Muscle of arm (tissue), 14 donors: ENCODE measurements around the gene LRRC4B. TPM values are rescaled to one million over a fixed set of nuclear protein-coding genes. Genes with fewer than 3 reads are reported as not detected.
"Not testable (repeated sequence)": the region's sequence is repeated elsewhere in the genome, so short reads cannot be mapped to it uniquely, and the experiment has no call there.

ENCODE experiments used
- DNase-seq: peaks from one replicate; pipeline ENCODE4 v3.0.0-alpha.2; 2013
- long read RNA-seq, 11 donors: transcript quantifications; one replicate each; lab custom pipeline, GENCODE V29; 2026
- polyA plus RNA-seq, 12 donors: library from polyadenylated mRNA; unstranded; fragments of 120-200 nt; gene quantifications; one replicate each; pipeline ENCODE4 v1.2.1, GENCODE V29; 2013; ENCODE audit not compliant: insufficient read length in 12 of 12

The LRRC4B gene, protein sequence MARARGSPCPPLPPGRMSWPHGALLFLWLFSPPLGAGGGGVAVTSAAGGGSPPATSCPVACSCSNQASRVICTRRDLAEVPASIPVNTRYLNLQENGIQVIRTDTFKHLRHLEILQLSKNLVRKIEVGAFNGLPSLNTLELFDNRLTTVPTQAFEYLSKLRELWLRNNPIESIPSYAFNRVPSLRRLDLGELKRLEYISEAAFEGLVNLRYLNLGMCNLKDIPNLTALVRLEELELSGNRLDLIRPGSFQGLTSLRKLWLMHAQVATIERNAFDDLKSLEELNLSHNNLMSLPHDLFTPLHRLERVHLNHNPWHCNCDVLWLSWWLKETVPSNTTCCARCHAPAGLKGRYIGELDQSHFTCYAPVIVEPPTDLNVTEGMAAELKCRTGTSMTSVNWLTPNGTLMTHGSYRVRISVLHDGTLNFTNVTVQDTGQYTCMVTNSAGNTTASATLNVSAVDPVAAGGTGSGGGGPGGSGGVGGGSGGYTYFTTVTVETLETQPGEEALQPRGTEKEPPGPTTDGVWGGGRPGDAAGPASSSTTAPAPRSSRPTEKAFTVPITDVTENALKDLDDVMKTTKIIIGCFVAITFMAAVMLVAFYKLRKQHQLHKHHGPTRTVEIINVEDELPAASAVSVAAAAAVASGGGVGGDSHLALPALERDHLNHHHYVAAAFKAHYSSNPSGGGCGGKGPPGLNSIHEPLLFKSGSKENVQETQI
- 10 to 100 TPM in 4 of 12 donors, 1 to 10 TPM in 7, not detected in 1; 6.0 to 21.0 (median 8.7) TPM for polyA plus RNA-seq
- long read RNA-seq, donor 1, transcript LRRC4B-201 (3 exons, 2,958 nt), result major isoform, 7 of 7 reads
- long read RNA-seq, donor 1, partial matches to known transcripts, result 0 of 7 reads
- long read RNA-seq, donor 1, other reads (novel, unspliced or antisense), result 0 of 7 reads
- long read RNA-seq, donor 2, partial matches to known transcripts, result 0 of 1 reads
- long read RNA-seq, donor 2, other reads (novel, unspliced or antisense), result 0 of 1 reads
- long read RNA-seq, donor 3, partial matches to known transcripts, result 0 of 1 reads
- long read RNA-seq, donor 3, other reads (novel, unspliced or antisense), result 0 of 1 reads
- long read RNA-seq, donor 4, result 0 reads
- long read RNA-seq, donor 5, transcript LRRC4B-201 (3 exons, 2,958 nt), result major isoform, 6 of 6 reads
- long read RNA-seq, donor 5, partial matches to known transcripts, result 0 of 6 reads
- long read RNA-seq, donor 5, other reads (novel, unspliced or antisense), result 0 of 6 reads
- long read RNA-seq, donor 6, partial matches to known transcripts, result 0 of 1 reads
- long read RNA-seq, donor 6, other reads (novel, unspliced or antisense), result 0 of 1 reads
- long read RNA-seq, donor 7, result 0 reads
- long read RNA-seq, donor 8, partial matches to known transcripts, result 0 of 1 reads
- long read RNA-seq, donor 8, other reads (novel, unspliced or antisense), result 0 of 1 reads
- long read RNA-seq, donor 9, partial matches to known transcripts, result 0 of 2 reads
- long read RNA-seq, donor 9, other reads (novel, unspliced or antisense), result 0 of 2 reads
- long read RNA-seq, donor 10, partial matches to known transcripts, result 0 of 1 reads
- long read RNA-seq, donor 10, other reads (novel, unspliced or antisense), result 0 of 1 reads
- long read RNA-seq, donor 11, partial matches to known transcripts, result 0 of 1 reads
- long read RNA-seq, donor 11, other reads (novel, unspliced or antisense), result 0 of 1 reads

DNA sequence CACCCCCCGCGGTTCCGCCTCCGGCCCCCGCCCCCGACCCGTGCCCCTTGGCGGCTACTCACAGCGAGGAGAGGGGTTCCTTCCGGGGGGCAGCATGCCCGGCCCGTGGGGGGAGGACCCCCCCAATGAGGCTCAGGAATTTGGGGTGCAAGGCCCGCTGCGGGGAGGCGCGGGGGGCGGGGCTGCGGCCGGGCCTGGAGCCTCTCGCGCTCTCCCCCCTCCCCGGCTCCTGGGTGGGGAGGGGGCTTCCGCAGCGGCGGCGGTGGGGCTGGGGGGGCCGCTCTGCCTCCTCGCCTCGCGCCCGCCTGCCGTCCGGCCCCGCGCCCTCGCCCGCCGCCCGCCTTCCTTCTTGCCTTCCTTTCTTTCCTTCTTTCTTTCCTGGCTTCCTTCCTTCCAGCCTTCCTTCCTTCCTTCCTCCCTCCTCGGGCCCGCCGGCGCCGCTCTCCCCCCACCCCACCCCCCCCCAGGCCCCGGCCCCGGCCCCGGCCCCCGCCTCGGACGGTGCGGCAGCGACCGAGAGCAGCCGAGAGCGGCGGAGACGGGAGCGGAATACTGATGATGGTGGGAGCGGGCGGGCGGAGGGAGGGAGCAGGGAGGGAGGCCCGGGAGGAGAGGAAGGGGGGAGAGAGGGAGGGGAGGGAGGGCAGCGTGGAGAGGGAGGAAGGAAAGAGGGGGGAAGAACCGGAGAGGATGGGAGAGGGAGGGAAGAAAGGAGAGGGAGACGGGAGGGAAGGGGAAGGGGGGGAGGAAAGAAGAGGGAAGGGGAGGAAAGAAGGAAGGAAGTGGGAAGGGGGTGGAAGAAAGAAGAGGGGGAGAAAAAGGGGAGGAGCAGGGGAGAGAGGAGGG is at the start of gene LRRC4B:
Gene LRRC4B (minus strand): TSS at position 554 of the 846 bp plus-strand sequence. CDS start 19,597 bp downstream, outside the sequence.
- DNase-seq, result peak; percentile 70

DNA sequence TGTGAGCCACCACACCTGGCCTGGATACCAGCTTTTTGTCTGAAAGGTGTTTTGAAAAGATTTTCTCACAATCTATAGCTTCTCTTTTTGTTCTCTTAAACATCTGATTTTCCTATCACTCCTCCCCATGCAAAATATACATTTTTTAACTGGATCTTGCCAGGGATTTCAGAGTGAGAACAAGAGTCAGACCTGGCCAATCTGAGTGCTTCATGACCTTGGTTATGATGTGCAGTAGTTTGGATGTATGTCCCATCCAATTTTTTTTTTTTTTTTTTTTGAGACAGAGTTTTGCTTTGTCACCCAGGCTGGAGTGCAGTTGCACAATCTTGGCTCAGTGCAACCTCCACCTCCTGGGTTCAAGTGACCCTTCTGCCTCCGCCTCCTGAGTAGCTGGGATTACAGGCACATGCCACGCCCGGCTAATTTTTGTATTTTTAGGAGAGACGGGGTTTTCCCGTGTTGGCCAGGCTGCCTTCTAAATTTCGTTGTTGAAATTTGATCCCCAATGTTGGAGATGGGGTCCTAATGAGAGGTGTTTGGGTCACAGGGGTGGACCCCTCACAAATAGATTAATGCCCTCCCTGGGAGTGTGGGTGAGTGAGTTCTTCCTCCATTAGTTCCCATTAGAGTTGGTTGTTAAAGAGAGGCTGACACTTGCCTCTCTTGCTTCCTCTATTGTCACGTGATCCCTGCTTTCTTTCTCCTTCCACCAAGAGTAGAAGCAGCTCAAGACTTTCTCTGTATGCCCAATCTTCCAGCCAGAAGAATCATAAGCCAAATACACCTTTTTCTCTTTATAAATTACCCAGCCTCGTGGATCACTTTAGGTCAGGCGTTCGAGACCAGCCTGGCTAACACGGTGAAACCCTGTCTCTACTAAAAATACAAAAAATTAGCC is 44.5 kb upstream of the LRRC4B start:
- not testable (repeated sequence) for DNase-seq

DNA sequence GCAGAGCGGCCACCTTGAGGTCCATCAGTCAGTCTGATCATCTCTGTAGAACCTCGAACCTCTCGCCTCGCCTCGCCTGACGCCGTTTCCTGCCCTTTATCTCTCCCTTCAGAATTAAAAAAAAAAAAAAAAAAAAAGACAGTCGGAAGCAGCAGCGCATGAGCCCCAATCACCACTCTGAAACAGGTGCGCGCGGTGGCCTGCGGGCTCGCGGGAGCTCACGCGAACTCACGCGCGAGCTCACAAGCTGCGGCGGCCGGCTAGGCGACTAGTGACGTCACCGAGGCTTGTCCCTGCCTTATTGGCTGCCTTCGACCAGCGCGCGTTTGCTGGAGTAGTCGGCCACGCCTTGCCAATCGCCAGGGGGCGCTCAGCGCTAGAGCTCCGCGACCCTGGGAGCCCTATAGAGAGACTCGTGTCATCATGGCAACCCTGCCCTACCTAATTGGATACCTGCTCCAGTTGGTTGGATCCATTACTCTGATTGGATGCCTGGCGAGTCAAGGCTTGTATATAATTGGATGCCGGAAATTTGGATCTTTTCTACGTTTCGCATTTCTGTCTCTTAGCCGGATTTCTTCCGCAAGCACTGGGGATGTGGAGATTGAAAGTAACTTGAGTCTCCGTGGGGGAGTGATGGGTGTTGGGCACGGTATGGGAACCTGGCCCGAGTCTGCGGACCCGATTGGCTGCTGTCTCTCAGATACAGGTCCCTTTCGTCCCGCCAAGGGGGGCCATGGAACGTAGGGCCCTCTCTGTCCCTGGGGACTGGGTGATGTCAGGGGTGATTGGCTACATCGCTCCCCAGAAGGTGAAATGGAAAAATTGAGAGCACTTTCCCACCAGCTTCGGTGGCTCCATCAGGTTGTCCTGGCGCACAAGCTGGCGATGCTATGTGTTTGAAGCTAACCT is 39.9 kb upstream of the LRRC4B start:
- peak; percentile 81 for DNase-seq

DNA sequence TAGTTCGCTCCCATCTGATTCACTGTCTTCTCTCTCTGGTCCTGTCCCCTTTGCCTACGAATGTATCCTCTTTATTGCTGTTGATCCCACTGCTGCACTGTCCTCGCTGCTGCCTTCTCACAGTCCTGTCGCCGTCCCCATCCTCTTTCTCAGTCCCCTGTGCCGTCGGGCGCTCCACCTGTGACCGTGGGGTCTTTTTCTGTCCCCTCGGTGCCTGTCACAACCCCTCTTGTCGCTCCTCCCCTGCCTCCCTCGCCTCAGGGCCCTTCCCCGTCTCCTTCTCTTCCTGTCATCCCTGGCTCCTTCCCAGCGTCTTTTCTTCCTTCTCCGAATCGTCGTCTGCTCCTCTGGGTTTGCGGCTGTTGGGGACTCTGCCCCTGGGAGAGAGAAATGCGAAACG is 39.2 kb upstream of the LRRC4B start:
- no peak for DNase-seq

DNA sequence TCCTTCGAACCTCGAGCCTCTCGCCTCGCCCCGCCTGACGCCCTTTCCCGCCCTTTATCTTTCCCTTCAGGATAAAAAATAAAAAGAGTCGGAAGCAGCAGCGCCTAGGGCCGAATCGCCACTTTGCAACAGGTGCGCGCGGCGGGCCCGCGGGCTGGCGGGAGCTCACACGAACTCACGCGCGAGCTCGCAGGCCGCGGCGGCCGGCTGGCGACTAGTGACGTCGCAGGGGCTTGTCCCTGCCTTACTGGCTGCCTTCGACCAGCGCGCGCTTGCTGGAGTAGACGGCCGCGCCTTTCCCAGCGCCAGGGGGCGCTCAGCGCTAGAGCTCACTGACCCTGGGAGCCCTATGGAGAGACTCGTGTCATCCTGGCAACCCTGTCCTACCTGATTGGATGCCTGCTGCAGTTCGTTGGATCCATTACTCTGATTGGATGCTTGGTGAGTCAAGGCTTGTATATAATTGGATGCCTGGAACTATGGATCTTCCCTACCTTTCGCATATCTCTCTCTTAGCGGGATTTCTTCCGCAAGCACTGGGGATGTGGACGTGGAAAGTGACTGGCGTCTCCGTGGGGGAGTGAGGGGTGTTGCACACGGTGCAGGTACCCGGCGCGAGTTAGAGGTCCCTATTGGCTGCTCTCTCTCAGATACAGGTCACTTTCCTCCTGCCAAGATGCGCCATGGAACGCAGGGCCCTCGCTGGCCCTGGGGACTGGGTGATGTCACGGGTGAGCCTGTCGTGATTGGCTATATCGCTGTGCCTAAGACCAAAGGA is 38.0 kb upstream of the LRRC4B start:
- not testable (repeated sequence) for DNase-seq

DNA sequence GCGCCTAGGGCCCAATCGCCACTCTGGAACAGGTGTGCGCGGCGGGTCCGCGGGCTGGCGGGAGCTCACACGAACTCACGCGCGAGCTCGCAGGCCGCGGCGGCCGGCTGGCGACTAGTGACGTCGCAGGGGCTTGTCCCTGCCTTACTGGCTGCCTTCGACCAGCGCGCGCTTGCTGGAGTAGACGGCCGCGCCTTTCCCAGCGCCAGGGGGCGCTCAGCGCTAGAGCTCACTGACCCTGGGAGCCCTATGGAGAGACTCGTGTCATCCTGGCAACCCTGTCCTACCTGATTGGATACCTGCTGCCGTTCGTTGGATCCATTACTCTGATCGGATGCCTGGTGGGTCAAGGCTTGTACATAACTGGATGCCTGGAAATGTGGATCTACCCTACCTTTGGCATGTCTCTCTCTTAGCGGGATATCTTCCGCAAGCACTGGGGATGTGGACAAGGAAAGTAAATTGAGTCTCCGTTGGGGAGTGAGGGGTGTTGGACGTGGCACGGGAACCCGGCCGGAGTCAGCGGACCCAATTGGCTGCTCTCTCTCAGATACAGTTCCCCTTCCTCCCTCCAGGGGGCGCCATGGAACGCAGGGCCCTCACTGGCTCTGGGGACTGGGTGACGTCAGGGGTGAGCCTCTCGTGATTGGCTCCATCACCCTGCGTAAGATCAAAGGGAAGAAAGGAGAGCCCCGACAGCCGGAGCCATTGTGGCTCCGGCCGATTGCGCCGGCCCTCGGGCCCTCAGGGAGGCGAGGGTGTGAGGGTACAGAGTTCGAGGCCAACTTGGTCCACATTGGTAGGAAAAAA is 36.2 kb upstream of the LRRC4B start:
- DNase-seq, result not testable (repeated sequence)

DNA sequence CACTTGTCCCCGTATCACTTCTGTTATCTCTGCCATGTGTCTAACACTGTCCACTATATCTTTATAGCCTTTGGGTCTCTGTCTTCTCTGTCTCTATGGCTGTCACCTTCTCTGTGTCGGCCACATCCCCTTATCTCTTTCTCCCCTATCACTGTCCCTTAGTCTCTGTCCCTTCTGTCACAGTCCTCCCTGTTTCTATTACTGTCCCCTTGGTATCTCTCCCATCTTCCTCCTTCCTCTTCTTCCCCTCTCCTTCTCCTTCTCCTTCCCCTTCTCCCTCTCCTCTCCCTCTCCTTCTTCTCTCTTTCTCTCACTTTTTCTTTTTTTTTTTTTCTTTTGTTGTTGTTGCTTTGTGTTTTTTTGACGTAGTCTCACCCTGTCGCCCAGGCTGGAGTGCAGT is 34.7 kb upstream of the LRRC4B start:
- DNase-seq, result no peak

DNA sequence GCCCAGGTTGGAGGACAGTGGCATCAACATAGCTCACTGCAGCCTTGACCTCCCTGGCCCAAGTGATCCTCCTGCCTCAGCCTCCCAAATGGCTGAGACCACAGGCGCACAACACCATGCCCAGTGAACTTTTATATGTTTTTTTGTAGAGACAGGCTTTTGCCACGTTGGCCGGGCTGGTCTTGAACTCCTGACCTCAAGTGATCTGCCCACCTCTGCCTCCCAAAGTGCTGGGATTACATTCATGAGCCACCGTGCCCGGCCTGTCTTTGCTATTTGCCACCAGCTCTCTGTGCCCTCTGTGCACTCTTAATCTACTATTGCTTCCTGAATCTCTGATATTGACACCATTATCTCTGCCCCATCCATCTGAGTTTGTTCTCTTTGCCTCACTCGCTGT is 34.3 kb upstream of the LRRC4B start:
- DNase-seq, result no peak

DNA sequence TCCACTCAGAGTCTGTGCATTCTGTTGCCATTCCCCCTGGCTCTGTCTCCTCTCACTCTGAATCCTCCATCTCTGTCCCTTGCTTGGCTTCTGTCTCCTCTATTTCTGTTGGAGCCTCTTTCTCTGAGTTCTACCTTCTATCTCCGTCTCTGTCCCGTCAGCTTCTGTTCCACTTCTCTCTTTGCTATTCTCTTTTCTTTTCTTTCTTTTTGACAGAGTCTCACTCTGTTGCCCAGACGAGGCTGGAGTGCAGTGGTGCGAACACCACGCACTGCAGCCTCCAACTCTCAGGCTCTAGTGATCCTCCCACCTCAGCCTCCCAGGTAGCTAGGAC is 33.8 kb upstream of the LRRC4B start:
- DNase-seq, result no peak

DNA sequence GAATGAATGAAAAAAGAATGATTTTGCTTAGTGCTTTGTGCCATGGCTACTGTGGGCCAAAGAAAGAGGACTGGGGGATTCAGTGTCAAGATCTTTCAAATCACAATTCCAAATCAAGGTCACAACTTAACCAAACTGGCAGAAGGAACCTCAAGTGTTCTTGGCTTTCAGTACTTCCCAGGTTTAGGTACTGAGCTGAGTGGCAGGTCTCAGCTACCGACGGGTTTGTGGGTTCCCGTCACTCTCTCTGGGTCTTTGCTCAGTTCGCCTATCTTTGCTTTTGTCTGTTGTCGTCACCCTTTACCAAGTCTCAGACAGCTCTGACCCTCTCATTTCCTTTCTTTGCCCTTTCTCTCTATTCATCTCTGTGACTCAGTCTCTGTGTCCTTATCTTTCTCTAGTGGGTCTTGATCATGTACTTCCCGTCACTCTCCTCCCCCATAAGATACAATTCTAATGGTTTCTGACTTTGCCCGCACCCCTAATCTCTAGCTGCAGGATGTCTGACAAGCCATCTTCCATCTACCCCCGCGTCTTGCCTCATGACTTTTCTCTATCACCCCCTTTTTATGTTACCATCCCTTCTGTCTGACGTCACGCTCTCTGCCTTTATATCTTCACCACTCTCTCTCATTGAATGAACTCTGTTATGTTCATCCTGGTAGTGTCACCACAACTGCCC is 33.3 kb upstream of the LRRC4B start:
- DNase-seq, result no peak

DNA sequence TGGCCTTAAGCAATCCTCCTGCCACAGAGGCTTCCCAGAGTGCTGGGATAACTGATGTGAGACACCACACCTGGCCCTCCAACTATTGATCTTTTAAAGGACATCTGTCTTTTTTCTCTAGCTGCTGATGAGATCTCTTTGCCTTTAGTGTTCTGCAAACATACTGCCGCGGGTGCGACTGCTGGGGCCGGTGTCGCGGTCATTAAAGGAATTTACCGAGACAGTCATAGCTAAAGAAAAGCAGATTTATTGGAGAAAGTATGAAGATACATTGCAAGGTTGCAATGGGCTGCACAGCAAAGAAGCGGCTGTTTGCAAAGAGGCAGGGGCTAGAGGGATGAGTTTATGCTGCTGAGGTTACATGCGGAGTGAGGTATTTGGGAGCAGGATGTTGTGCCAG is 31.2 kb upstream of the LRRC4B start:
- no peak for DNase-seq

DNA sequence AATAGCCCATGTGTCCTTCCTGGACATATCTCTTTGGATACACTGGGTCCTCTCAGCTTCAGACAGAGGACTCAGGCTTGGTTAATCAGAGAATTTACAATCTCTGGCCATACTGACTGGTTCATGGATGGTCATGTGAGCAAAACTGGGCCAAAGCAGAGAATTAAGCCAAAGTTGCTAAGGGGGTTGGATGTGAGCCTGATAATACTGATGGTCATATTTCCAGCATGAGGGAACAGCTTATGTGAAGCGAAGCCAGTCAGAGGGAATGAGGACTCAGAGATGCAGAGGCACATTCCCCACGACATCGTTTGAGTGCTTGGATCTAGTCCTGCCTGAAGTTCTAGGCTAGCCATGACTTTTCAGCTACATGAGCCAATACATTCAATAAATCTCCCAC is 22.0 kb upstream of the LRRC4B start:
- peak; percentile 35 for DNase-seq

DNA sequence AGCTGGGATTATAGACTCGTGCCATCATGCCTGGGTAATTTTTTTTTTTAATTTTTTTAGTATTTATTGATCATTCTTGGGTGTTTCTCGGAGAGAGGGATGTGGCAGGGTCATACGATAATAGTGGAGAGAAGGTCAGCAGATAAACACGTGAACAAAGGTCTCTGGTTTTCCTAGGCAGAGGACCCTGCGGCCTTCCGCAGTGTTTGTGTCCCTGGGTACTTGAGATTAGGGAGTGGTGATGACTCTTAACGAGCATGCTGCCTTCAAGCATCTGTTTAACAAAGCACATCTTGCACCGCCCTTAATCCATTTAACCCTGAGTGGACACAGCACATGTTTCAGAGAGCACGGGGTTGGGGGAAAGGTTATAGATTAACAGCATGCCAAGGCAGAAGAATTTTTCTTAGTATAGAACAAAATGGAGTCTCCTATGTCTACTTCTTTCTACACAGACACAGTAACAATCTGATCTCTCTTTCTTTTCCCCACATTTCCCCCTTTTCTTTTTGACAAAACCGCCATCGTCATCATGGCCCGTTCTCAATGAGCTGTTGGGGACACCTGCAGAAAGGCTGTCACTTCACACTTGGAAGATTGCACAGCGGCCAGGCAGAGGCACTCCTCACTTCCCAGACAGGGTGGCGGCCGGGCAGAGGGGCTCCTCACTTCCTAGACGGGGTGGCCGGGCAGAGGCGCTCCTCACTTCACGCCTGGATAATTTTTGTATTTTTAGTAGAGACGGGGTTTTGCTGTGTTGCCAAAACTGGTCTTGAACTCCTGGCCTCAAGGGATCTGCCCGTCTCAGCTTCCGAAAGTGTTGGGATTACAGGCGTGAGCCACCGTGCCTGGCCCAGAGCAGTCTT is 13.8 kb upstream of the LRRC4B start:
- not testable (repeated sequence) for DNase-seq

DNA sequence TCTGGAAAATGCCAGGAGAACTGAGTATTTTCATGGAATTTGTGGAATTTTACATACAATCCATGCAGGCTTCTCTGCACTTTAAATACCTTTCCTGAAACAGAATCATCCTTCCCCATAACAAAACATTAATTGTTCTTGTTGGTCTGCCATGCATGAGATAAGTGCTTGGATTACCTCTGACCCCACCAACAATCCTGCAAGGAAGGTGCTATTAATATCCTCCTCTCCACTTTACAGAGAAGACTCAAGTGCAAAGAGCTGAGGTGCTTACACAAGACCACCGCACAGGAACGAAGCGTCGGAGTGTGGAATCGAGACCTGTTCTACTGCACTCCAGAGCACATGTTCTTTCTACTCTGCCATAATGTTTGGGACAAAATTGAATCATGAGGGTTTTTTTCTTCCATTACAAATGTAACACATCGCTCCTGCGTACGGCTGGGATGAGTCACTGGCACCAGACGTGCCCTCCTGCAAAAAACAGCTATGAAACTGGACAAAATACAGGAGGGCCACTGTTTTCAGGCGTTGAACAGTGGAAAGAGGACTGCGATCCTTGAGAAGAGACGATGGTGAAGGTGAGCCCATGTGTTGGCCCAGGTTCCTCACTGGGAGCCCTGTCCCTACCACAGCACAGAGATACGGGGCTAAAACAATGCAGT is 12.9 kb upstream of the LRRC4B start:
- no peak for DNase-seq
